ENCODE measurements around the gene KNDC1.
"Not testable (repeated sequence)": the region's sequence is repeated elsewhere in the genome, so short reads cannot be mapped to it uniquely, and the experiment has no call there.

The KNDC1 gene

GRCh38 chr10:133159950-133160825 lies at the start of gene KNDC1:
KNDC1 (plus strand) TSS chr10:133160219; CDS start chr10:133160468, 249 bp downstream.
- FAIRE-seq (no peak), DNase-seq (ENCODE audit: insufficient read length, low spot score) (peak; percentile 58)

- no peak for DNase-seq (ENCODE audit: insufficient read length, low spot score)
- FAIRE-seq, result no peak
Observed at GRCh38 chr10:133110609-133111275, 49.3 kb upstream of the KNDC1 start.

- FAIRE-seq, result peak; percentile 96
Observed at GRCh38 chr10:133111640-133112039, 48.4 kb upstream of the KNDC1 start.

DNA sequence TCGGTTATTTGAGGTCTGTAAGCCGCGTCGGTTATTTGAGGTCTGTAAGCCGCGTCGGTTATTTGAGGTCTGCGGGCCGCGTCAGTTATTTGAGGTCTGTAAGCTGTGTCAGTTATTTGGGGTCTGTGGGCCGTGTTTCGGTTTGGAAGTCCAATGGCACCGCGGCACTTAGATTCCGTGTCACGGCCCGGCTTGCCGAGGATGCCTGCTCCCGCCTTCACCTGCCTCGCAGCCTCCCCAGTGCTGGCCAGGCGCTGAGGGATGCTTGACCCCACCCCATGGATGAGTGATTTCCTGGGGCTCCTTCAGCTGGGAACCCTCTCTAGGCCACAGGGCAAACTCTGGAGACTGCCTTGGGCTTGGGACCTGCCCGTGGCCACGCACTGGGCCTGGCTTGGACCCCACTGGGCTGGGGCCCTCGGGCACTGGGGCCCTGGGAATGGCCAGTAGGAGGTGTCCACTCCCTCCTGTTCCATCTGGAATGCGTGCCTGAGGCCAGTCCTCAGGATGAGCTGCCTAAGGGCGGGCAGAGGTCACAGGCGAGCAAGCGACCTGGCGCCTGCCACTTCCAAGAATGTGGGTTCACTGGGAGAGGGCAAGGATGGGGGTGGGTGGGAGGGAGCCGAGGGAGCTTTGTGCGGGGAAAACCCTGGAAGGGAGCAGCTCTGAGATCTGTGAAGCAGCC lies 46.7 kb upstream of the KNDC1 start:
- DNase-seq (ENCODE audit: insufficient read length, low spot score) (no peak), FAIRE-seq (no peak)

More at GRCh38 chr10:133111640-133112039, 48.4 kb upstream of the KNDC1 start:
- DNase-seq (ENCODE audit: insufficient read length, low spot score), result not testable (repeated sequence)

- DNase-seq (ENCODE audit: insufficient read length, low spot score) (no peak), FAIRE-seq (no peak)
Observed at GRCh38 chr10:133113847-133114246, 46.2 kb upstream of the KNDC1 start.

GRCh38 chr10:133114251-133114650 lies 45.8 kb upstream of the KNDC1 start:
- DNase-seq (ENCODE audit: insufficient read length, low spot score) (no peak), FAIRE-seq (no peak)

GRCh38 chr10:133114726-133115452 lies 45.1 kb upstream of the KNDC1 start:
- FAIRE-seq, result no peak

DNA sequence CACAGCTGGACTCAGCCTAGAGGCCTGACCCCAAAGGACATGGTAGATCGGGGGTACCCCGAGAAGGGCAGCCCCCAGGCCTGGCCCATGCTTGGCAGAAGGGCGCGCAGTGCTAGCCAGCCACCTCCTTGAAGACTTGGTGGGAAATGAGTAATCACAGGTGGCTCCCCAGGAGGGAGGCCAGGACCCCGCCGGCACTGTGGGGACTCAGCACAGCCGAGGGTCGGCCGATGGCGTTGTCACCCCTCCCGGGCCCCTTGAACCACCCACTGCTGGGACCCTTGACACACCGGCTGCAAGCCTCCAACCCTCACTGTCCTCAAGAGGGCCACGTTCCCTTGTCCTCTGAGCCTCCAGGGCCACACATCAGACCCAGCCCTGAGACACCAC lies 44.6 kb upstream of the KNDC1 start:
- FAIRE-seq, result no peak
- no peak for DNase-seq (ENCODE audit: insufficient read length, low spot score)

More at GRCh38 chr10:133114726-133115452, 45.1 kb upstream of the KNDC1 start:
- DNase-seq (ENCODE audit: insufficient read length, low spot score), result no peak

DNA sequence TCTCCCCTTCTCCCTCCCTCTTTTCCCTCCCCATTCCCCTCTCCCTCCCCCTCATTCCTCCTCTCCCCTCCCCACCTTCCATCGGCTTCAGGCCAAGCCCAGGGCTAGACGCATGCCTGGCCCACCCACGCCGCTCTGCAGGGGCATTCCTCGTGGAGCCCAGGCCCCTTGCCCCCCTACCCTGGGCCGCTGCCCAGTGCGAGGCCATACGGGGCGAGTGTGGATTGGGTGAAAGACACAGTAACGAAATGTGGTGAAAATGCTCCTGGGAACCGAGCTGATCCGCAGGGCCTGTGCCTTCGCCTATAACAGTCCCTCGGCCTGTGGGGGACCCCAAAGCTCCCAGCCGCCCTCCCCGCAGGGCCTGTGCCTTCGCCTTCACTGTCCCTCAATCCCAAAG lies 44.0 kb upstream of the KNDC1 start:
- no peak for FAIRE-seq
- DNase-seq (ENCODE audit: insufficient read length, low spot score), result no peak

DNA sequence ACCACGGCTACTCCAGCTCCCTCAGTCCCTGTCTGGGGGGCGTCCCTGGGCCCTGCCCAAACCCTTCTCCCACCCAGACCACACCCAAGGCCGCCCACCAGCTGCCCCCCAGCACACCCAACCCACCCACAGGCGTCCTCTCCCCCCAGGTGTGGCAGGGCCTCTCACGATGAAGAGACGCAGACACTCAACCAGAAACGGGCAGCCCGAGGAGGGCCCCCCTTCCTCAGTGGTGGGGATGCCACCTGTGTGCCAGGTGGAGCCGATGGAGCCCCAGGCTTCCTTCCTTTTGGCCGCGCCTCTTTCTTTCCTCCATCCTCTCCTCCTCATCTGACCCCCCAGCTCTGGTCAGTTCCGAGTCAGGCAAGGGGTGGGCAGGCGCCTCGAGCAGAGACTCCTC lies 43.6 kb upstream of the KNDC1 start:
- FAIRE-seq (no peak), DNase-seq (ENCODE audit: insufficient read length, low spot score) (no peak)

DNA sequence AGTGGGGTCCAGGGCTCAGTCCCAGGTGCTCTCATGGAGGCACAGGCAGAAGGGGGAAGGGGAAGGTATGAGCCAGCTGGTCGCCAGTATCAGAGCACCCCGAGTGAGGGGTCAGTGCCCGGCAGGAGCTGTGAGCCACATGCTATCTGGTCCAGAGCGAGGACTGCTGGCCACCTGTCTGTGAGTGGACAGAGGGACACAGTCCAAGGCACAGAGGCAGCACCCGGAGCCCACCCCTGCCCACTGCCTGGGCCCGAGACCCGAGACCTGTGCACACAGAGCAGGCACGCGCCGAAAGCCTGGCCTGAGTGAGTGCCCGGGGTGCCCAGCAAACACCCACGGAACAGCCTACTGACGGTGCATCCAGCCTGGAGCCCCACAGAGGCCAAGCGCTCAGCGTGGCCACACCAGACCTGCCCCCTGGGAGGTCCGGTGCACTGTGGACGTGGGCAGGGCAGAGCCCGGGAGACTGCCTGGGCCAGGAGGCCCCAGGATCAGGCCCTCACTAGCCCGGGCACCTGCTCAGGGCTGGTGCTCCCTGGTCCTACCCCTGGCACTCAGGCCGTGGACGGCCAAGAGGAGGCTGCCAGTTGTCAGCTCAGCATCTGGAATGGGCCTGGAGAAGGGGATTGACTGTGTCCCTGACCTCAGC lies 42.9 kb upstream of the KNDC1 start:
- no peak for DNase-seq (ENCODE audit: insufficient read length, low spot score)
- no peak for FAIRE-seq

DNA sequence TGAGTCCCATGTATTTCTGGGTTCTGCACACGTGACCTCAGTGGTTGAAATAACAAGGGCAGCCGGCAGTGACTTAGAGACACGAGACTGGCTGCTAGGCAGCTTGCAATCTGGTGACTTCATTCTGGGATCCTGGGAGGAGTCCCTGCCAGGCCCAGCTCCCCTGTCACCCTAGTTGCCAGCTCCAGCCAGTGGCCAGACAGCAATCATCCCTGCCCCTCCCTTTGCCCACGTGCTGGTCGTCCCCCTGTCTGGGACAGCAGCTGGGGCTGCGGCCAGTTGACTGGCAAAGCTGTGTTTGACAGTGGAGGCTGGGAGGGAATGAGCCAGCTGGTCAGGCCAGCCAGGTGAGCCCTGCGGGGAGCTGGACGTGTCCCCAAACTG lies 42.3 kb upstream of the KNDC1 start:
- FAIRE-seq, result no peak
- no peak for DNase-seq (ENCODE audit: insufficient read length, low spot score)

- FAIRE-seq (no peak), DNase-seq (ENCODE audit: insufficient read length, low spot score) (no peak)
Observed at GRCh38 chr10:133121479-133121878, 38.5 kb upstream of the KNDC1 start.

DNA sequence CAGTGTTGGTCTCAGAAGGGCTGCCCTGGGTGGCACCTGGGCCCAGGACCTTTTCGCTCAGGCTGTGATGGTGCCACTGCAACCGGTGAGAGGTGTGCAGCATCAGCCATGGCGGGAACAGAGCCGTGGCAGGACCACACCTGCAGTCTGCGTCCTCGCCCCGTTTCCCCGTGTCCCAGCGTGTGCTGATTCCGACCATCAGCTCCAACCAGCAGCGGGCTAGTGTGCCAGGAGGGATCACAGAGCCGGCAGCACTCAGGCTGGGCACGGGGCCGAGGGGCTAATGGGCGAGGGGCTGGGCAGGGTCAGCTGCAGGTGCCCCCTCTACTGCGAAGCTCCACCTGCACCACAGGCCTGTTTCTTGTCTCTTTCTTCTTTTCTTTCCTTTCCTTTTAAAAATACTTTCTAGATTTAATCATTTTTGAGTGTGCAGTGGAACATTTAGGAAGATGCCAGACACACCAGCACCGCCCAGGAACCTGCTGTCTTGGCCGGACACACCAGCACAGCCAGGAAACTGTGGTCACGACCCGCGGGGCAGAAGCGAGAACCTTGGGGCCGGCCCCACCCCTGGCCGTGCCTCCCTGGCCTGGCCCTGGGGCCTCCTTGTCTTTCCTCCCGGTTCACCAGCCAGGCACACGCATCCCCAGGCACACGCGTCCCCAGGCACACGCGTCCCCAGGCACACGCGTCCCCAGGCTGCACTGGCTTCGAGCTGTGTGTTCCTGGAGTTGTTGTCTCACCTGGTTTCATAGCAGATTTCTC lies 37.7 kb upstream of the KNDC1 start:
- DNase-seq (ENCODE audit: insufficient read length, low spot score), result no peak
- no peak for FAIRE-seq

DNA sequence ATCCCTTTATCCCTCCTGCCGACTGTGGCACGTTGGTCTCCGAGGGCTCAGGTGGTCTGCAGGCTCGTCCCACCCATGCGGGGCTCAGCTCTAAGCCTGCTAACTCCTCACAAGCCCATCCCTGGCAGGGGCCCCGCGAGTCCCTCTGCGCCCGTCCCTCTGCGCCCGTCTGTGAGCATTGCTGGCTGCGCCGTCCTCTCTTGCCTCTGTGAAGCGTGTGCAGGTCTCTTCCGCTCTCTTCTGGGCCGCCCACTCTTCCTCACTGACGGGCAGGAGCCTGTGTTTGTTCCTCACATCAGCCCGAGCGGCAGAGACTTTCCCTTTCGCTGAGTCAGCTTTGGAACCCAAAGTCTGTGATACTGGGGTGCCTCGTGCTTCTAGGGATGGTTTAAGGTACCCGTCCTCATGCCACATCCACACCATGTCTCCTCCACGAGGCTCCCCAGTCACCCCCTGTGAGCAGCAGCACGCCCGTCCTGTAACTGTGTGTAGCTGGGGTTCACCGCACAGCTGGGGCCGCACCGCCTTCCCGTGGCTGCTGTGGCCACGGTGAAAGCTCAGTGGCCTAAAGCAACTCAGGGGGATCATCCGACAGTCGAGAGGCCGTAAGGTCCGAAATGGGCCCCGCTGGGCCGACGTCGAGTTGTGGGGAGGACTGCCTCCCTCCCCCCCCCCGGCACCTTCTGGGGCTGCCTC lies 36.8 kb upstream of the KNDC1 start:
- FAIRE-seq (no peak), DNase-seq (ENCODE audit: insufficient read length, low spot score) (no peak)

DNA sequence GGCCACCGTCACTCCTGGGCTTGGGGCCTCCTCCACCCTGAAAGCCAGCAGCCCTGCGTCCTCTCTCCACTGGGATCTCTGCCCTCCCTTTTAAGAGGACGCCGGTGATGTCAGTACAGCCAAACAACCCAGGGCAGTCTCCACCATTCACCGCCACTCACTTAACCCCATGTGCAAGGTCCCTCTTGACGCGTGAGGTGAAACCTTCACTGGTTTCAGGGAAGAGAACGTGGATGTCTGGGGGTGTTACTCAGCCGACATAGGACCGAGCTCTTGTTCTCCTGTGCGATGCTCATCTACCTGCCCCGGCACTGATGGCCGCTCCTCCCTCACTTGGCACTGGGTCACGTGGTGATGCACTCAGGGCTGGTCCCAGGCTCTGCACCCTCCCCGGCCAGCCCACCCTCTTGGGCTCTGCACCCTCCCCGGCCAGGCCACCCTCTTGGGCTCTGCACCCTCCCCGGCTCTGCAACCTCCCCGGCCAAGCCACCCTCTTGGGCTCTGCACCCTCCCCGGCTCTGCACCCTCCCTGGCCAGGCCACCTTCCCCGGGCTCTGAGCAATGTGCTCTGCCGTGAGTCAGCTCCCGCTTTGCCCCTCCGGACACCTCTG lies 36.2 kb upstream of the KNDC1 start:
- FAIRE-seq (no peak), DNase-seq (ENCODE audit: insufficient read length, low spot score) (no peak)

GRCh38 chr10:133124357-133125211 lies 35.4 kb upstream of the KNDC1 start:
- no peak for DNase-seq (ENCODE audit: insufficient read length, low spot score)
- no peak for FAIRE-seq

GRCh38 chr10:133125901-133126300 lies 34.1 kb upstream of the KNDC1 start:
- no peak for FAIRE-seq
- no peak for DNase-seq (ENCODE audit: insufficient read length, low spot score)

Data from HTR-8/SVneo (cell line).